Limb (tissue), 2 donors: Measurements from ENCODE around the gene NOBOX.
"Not testable (repeated sequence)": the region's sequence is repeated elsewhere in the genome, so short reads cannot be mapped to it uniquely, and the experiment has no call there.

Experiments
- DNase-seq, 2 donors: peaks; one replicate each; pipeline ENCODE4 v3.0.0-alpha.2; 2016; ENCODE audit errors: extremely low spot score in 2 of 2

Gene NOBOX

GRCh38 chr7:144403649-144404061, at the start of gene NOBOX:
Gene NOBOX, minus strand, starts transcription at chr7:144403693.
- DNase-seq, result no peak

DNA sequence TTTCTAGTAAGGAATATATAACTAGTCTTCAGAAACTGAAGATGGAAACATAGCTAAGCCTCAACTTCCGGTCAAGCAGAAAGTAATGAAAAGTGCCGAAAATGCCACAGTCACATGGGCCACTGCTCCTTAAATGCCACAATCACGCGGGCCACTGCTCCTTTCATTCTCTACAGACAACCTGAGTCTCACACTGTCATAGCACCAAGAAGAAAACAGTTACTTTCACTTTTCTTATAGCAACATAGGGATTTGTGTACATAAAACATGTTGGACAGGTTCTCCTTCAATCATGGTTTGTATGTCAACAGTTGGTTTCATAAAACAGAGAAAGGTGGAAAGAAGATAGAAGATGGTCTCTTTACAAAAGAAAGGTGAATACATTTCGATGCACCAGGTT, 48.6 kb upstream of the NOBOX start:
- no peak for DNase-seq

GRCh38 chr7:144445590-144445989, 42.1 kb upstream of the NOBOX start:
- no peak for DNase-seq

DNA sequence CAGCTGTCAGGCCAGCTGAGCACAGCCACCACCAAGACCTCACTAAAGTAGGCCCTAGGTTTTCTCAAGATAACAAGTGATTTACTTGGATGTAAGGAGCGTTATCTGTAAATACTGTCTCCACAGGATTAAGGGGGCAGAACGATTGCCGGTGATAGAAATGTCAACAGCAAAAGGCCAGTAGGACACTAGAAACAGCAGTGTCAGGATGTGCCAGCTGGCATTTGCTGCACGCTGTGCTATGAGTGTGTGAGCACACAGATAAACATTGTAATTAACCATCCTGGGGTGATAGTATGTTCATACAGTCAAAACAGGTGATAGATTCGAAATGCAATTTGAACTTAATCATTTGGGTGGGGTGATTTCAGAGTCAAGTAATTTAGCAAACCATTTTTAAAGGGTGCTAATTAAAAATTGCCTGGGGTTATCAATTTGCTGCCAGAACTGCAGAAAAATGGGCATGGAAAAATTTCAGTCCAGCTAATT, 36.3 kb upstream of the NOBOX start:
- no peak for DNase-seq

DNA sequence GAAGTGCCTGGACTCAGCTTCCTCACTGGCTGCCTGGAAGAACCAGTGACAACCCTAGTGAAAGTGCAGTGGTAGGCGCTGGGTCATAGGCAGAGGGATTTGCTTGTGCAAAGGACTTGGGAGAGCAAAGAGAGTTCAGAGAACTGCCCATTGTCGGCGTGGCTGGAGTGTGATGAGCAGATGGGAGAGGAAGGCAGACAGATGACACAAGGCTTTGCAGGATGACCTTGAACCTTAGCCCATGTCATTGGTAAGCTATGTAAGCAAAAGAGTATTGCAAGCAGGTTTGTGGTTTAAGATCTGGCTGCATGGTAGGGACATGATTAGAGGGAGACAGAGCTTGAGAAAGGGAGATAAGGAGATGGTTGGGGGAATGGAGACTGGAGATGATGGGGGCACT, 35.3 kb upstream of the NOBOX start:
- no peak for DNase-seq

DNA sequence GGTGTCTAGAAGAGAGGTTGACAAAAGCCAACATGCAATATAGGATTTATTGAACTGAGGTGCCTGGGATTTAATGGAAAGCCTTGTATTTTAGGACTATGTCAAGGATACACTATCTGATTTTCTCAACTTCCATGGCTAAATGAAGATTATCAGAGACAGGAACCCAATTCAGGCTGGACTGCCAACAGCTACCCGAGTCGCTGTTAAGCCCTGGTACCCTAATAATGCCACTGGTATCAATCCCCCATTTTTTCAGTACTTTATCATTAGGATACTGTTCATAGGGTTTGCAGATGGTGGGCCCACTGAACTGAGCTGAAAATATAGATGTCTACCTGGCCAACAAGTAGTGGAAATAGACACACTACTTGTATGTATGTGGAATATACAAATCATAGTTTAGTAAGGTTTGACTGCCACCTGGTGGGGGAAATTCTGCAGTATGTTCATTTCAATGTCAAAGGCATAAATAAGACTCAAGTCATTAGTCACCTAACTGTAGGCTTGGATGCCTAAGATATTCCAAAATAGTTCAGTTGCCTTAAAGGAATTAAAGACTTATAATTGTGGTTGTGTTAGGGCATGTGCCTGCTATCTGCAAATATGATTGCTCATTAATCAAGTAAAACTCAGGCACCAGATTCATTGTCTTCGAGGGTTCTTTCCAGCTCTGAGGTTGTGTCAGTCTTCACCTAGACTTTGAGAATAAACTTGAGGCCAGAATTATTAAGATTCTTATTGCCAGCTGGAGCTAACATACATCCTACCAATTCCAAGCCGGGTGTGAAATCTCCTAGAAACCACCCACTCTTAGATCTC, 34.1 kb upstream of the NOBOX start:
- DNase-seq, result peak; percentile 60 to 61

DNA sequence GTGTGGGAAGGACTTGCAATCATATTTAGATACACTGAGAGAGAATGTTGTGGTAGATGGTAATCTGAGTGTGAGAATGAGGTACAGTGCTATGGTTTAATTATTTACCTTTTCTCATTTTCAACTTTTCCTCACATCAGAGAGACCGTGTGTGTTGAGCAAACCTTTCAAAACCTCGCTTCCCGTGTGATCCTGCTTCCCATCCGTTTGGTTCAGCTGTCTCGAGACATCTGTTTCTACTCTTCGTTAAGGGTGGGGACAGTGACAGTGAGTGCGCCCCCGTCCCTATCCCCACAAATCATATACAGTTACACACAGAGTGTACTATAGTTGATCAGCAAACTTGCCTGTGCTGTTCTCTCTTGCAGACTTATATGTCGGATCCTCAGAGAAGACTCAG, 33.0 kb upstream of the NOBOX start:
- DNase-seq, result no peak

DNA sequence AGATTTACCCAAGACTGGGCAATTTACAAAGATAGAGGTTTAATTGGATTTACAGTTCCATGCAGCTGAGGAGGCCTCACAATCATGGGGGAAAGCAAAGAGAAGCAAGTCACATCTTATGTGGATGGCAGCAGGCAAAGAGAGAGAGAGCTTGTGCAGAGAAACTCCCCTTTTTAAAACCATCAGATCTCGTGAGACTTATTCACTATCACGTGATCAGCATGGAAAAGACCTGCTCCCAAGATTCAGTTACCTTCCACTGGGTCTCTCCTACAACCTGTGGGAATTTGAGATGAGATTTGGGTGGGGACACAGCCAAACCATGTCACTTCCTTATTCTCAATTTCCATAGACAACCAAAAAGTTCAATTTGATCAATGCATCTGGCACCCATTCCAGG, 24.9 kb upstream of the NOBOX start:
- no peak for DNase-seq

DNA sequence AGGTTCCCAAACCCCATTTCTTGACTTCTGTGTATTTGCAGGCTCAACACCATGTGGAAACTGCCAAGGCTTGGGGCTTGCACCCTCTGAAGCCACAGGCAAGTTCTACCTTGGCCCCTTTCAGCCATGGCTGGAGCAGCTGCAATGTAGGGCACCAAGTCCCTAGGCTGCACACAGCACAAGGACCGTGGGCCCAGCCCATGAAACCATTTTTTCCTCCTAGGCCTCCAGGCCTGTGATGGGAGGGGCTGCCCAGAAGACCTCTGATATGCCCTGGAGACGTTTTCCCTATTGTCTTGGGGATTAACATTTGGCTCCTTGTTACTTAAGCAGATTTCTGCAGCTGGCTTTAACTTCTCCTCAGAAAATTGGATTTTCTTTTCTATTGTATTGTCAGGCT, 24.0 kb upstream of the NOBOX start:
- DNase-seq, result not testable (repeated sequence)

DNA sequence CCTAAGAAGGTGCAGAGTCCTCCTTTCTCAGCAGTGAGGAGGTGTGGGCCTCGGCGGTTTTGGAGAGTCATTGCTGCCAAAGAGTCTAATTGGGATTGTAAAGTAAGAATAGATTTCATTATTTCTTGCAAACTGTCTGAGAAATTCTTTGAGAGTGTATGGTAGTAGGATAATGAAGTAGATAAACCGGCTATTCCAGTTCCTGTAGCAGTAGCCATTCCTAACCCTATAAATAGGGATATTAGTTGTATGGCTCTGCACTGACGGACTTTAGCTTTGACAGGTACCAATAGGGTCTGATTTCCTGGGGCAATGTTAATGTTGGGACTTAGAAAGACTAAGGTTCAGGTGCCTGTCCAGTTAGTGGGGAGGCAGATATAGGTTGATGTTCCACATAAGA, 15.4 kb upstream of the NOBOX start:
- not testable (repeated sequence) for DNase-seq

DNA sequence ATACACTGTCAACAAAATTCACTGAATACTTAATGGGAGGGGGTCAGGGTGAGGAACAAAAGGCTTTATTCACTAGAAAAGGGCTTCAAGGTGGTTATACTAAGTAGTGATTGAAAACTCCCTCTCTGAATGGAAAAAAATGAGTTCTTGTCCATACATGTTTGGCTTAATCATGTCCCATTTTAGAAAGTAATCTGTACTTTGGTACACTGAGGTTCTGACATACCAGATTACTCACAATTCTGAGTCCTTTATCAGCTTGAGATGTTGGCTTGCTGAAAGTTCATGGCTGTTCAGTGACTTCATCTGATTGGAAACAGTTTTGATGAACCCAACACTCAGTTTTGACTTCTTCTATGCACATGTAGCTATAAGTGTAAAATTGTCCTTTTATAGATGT, 12.8 kb upstream of the NOBOX start:
- no peak for DNase-seq

DNA sequence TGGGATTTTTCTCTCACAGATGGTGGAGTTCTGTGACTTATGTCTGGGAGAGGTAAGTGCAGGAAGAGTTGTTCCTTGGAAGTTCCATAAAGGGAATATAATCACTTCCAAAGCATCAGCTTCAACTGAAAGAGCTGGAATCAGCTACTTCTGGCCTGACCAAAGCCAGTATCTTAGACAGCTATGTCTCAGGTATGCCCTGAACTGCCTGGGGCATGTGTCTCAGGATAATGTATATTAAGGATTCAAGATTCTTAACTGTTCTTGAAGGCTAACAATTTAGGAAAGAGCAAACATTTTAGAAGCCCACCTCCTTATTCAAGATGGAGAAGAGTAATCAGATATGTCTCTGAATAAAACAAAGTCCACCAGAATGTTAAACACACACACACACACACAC, 12.4 kb upstream of the NOBOX start:
- no peak for DNase-seq

DNA sequence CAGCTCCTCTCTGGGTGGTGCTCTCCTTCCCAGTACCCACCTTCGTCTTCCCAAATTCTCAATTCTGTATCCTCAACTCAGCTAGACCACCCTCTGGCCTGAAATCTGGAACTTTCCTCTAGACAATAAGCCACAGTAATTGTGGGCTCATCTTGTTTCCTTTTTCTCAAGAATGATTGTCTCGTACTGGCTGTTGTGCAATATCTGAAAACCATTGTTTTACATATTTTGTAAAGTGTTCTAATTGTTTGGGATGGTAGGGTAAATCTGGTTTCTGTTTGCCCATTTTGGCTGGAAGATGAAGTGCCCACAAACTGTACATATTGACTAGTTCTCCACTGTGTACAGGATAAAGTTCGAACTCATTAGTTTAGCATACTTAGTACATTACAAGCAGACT, 11.3 kb upstream of the NOBOX start:
- DNase-seq, result no peak

- no peak for DNase-seq
These were observed 6.9 kb upstream of the NOBOX start for GRCh38 chr7:144410441-144410840.

- no peak for DNase-seq
These were observed 4.6 kb upstream of the NOBOX start for GRCh38 chr7:144408121-144408520.

- no peak for DNase-seq
These were observed 3.9 kb upstream of the NOBOX start for GRCh38 chr7:144407266-144407931.

- DNase-seq, result no peak
These were observed 1.5 kb upstream of the NOBOX start for GRCh38 chr7:144404946-144405345.

DNA sequence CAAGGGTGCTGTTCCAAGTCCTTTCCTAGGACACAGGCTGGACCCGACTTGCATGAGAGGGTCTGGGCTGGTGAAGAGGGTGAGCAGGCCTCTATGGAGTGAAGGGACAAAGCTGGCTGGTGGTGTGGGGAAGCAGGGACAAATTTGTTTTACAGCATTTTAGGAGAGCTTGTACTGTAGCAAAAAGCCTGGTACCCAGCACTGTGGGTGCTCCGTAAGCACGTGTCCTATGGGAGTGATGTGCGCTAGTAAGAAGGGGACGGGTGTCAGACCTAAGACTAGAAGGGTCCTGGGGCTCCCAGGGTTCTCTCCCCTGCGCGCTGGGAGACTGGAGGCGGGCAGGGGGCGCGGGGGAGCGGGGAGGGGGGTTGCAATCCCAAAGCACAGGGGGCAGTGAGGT, 391 bp downstream of the NOBOX start:
- no peak for DNase-seq

DNA sequence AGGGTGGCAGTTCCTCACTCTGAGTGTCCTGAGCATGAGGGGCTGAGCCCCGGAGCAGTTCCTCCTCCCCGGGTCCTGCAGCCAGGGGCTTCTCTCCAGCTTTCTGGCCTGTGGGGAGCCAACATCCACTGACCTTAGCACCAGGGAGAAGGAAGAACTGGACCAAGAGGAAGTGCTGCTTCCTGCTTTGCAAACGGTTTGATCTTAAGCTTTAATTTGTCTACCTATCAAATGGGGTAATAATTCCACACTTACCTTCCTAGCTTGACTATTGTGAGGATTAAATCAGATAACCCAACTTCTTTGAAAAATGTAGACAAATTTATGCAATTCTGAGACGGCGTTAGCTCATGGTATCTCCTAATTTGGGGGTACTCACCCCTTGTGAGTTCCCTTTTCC, 2.0 kb downstream of the NOBOX start:
- DNase-seq, result no peak

DNA sequence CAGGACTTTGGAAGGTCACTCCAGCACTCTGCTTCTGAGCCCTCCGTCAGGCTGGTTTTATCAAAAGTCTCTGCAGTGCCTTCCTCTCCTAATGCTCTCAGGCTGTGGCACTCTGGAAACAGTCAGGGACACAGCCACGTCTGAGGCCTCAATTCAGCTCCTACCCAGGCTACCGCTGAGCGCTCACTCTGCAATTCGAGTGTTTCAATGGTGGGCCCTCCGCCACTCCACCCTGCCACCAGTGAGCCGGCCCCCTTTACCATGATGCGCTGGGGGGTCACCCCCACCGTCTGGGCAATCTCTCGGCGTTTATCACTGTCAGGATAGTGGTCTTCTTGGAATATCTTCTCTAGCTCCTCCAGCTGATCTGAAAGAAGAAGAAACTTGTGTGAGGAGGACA, 3.5 kb downstream of the NOBOX start:
- DNase-seq, result no peak

DNA sequence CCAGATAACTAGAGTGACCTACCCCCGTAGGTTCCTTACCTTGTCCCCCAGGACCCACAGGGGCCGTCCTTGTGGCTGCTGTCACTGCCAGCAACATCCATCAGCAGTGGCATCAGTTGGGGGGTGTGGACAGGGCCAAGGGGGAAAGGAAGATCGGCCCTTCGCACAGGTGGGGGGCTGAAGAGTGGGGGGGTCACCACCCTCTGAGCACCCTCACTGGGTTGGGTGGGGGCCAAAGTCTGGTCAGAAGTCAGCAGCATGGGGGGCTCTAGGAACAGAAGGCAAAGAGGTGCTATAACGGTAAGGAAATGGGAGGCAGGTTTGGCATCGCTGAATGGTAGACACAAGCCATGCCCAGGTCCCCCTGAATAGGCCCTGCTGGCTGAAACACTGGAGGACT, 4.6 kb downstream of the NOBOX start:
- DNase-seq, result no peak

DNA sequence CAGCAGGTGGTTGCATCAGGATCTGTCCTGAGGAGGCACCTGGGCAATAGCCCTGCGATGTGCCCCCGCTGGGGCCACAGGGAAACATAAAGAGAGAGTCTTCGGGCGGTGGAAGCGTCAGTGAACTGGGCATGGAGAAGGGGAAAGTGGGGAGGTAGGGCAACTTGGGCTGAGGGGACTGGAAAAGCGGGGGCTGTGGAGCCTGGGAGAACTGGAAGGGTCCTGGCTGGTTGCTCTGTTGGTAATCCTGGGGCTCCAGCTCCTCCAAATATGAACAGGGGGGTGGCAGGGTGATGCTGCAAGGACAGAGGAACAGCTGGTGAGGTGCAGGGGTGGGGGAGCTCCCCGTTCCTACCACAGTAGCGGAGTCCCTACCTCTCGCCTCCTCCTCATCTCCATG, 5.2 kb downstream of the NOBOX start:
- no peak for DNase-seq

DNA sequence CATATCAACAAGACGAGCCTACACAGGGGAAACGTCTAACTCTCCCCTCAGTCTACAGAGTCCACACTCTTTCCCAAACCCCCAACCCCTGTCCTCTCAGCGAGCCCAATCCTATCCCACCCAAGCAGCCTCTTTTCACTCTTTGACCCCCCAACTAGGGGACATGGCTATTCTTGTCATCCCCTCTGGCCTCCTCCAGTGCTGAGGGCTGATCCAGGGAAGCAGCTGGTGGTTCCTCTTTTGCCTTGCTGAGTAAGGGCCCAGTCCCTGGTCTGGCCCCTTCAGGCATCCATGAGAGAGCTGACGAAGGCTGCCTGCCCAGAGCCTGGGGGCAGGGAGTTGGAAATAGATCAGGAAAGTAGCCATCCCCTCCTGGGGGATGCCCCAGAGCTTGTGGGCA, 6.4 kb downstream of the NOBOX start:
- DNase-seq, result no peak
